ENCODE results near the gene AXL. TPM values are rescaled to one million over a fixed set of nuclear protein-coding genes. Genes with fewer than 3 reads are reported as not detected.

Gene AXL
- total RNA-seq, 1 donor from 2014 or later: 0.18 TPM

DNA sequence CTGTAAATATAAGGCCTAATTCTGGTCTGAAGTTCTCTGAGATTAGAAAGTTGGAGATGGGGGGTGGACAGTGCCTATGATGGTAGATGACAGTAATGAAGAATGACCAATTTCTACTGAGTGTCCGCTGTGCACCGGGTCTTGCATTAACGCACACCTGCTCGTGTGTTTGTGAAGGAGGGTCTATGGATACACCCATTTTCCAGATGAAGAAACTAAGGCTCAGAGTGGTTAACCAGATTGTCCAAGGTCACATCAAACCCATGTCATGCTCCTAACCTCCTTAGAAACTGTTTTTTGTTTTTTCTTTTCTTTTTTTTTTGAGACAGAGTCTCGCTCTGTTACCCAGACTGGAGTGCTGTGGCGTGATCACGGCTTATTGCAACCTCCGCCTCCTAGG, 13.7 kb downstream of the AXL start:
- no peaks in the 10 kb centered on the region for H3K36me3 Mint-ChIP-seq (ENCODE audit: low read depth)
- intact Hi-C loops (cut with micrococcal nuclease): no loop called here
- no peaks in the 10 kb centered on the region for H3K9me3 Mint-ChIP-seq
- no peaks in the 10 kb centered on the region for H3K27me3 Mint-ChIP-seq (ENCODE audit: insufficient read depth)
- H3K4me1 Mint-ChIP-seq (ENCODE audit: low read depth): no peaks in the 10 kb centered on the region
- no peak overlapping the region for H3K27ac Mint-ChIP-seq
- no peak overlapping the region for H3K4me3 Mint-ChIP-seq
- no peak for DNase-seq (ENCODE audit: low spot score)

DNA sequence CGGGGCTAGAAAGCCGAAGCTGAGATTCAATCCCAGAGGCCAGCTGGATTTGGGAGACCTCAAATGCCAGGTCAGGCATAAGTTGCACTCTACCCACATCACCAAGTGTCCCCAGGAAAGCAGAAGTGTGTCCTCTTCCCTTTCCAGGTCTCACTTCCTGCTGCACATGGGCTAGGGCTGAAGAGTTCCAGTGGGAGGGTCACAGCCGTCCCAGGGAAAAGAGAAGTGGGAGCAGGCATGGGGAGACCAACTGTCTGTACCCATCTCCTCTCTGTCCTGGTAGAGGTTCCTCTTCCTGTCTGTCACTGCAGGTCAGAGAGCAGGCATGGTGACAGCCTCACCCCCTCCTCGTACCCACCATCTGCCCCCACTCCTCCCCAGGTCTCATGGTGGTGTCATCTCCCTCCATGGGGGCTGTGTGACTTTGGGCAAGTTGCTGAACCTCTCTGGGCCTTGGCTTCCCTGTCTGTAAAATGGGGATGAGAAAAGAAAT, 14.8 kb downstream of the AXL start:
- Mint-ChIP-seq H3K27ac (no peak overlapping the region), H3K36me3 (ENCODE audit: low read depth) (no peaks in the 10 kb centered on the region), H3K4me3 (no peak overlapping the region), H3K9me3 (no peaks in the 10 kb centered on the region), H3K4me1 (ENCODE audit: low read depth) (no peaks in the 10 kb centered on the region), H3K27me3 (ENCODE audit: insufficient read depth) (no peaks in the 10 kb centered on the region)
- intact Hi-C loops (cut with micrococcal nuclease): no loop called here
- no peak for DNase-seq (ENCODE audit: low spot score)

DNA sequence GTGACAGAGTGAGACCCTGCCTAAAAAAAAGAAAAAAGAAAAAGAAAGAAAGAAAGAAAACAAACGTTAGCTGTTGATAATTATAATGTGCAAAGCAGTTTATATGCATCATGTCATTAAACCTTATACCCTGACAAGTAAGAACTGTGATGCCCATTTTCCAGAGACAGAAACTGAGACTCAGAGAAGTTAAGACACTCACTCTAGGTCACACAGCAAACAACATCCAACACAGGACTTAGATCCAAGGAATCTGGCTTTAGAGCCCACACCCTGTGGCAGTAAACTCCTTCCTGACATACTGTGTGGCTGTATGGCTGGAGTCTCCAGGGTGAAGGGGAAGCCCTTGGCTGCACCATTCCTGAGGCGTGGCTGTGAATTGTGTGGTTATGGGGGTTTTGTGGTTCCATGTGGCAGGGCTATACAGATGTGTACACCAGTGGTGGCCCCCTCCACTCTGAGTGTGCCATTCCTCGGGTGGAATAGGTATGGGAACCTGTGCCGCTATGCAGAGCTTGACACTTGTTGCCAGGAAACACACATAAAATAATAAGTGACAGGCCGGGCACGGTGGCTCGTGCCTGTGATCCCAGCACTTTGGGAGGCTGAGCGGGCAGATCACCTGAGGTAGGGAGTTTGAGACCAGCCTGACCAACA, 15.6 kb downstream of the AXL start:
- intact Hi-C loops (cut with micrococcal nuclease): no loop called here
- H3K4me3 Mint-ChIP-seq: no peak overlapping the region
- H3K27me3 Mint-ChIP-seq (ENCODE audit: insufficient read depth): no peaks in the 10 kb centered on the region
- H3K36me3 Mint-ChIP-seq (ENCODE audit: low read depth): no peaks in the 10 kb centered on the region
- H3K4me1 Mint-ChIP-seq (ENCODE audit: low read depth): no peaks in the 10 kb centered on the region
- no peak for DNase-seq (ENCODE audit: low spot score)
- no peak overlapping the region for H3K27ac Mint-ChIP-seq
- H3K9me3 Mint-ChIP-seq: no peaks in the 10 kb centered on the region

DNA sequence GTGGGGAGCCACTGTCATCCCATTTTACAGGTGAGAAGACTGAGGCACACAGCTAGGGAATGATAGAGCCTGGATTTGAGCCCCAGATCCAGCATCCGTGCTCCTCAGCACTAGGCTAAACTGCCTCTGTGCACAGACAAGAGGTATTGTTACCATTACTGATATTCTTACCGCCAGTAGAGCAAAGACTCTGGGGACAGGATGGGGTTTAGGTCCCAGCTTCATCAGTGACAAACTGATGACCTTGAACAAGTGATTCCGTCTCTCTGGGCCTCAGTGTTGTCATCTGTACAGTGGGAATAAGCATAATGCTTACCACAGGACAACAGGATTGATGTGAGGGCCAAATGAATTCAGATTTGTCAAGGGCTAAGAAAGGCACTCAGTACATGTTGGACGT, 16.5 kb downstream of the AXL start:
- no peaks in the 10 kb centered on the region for H3K9me3 Mint-ChIP-seq
- no peaks in the 10 kb centered on the region for H3K36me3 Mint-ChIP-seq (ENCODE audit: low read depth)
- DNase-seq (ENCODE audit: low spot score): no peak
- intact Hi-C loops (cut with micrococcal nuclease): no loop called here
- H3K27me3 Mint-ChIP-seq (ENCODE audit: insufficient read depth): no peaks in the 10 kb centered on the region
- no peak overlapping the region for H3K4me3 Mint-ChIP-seq
- H3K27ac Mint-ChIP-seq: no peak overlapping the region
- no peaks in the 10 kb centered on the region for H3K4me1 Mint-ChIP-seq (ENCODE audit: low read depth)

DNA sequence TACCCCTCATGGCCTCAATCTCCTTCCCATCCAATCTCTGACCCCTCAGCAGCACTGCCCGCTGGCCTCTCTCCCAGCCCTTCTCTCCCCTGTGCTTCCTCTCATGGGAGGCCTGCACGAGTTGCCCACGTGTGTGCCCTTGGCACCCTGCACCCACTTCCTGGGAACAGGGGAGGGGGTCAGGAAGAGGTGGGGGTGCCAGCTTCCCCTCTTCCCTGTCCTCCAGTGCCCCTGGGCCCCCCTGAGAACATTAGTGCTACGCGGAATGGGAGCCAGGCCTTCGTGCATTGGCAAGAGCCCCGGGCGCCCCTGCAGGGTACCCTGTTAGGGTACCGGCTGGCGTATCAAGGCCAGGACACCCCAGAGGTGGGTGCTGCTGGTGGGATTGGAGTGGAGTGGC, 19.2 kb downstream of the AXL start:
- Mint-ChIP-seq H3K4me1 (ENCODE audit: low read depth) (no peaks in the 10 kb centered on the region), H3K27ac (no peak overlapping the region), H3K27me3 (ENCODE audit: insufficient read depth) (no peaks in the 10 kb centered on the region), H3K4me3 (no peak overlapping the region), H3K9me3 (no peaks in the 10 kb centered on the region), H3K36me3 (ENCODE audit: low read depth) (no peaks in the 10 kb centered on the region)
- no peak for DNase-seq (ENCODE audit: low spot score)
- intact Hi-C loops (cut with micrococcal nuclease): no loop called here

DNA sequence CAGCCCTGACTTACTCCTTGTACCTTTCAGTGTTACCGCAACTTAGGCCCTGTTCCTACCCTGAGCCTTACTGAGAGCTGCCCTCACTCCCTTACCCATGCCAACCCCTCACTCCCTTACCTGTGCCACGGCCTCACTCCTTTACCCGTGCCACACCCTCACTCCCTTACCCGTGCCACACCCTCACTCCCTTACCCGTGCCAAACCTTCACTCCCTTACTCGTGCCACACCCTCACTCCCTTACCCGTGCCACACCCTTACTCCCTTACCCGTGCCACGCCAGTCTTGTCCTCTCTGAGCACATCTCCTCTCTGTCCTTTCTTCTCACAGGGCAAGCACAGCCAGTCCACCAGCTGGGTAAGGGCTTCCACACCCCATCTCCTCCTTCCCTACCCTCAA, 20.3 kb downstream of the AXL start:
- no peaks in the 10 kb centered on the region for H3K27me3 Mint-ChIP-seq (ENCODE audit: insufficient read depth)
- intact Hi-C loops (cut with micrococcal nuclease): no loop called here
- no peak overlapping the region for H3K27ac Mint-ChIP-seq
- no peaks in the 10 kb centered on the region for H3K4me1 Mint-ChIP-seq (ENCODE audit: low read depth)
- no peak for DNase-seq (ENCODE audit: low spot score)
- no peaks in the 10 kb centered on the region for H3K9me3 Mint-ChIP-seq
- H3K4me3 Mint-ChIP-seq: no peak overlapping the region
- H3K36me3 Mint-ChIP-seq (ENCODE audit: low read depth): no peaks in the 10 kb centered on the region

DNA sequence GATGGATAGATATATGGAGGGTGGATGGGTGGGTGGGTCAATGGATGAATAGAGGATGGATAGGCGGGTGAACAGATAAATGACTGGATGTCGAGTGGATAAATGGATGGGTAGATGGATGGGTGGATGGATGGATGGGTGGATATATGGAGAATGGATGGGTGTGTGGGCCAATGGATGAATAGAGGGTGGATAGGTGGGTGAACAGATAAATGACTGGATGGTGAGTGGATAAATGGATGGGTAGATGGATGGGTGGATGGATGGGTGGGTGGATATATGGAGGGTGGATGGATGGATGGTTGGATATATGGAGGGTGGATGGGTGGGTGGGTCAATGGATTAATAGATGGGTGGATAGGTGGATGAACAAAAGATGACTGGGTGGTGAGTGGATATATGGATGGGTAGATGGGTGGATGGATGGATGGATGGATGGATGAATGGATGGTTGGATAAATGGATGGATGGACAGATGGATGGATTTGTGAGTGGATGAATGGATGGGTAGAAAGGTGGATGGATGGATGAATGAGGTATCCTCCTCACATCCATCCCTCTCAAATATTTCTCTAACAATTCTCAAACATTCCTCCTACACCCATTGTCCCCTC, 21.0 kb downstream of the AXL start:
- Mint-ChIP-seq H3K9me3 (no peaks in the 10 kb centered on the region), H3K27me3 (ENCODE audit: insufficient read depth) (no peaks in the 10 kb centered on the region), H3K27ac (no peak overlapping the region), H3K4me1 (ENCODE audit: low read depth) (no peaks in the 10 kb centered on the region), H3K4me3 (no peak overlapping the region), H3K36me3 (ENCODE audit: low read depth) (no peaks in the 10 kb centered on the region)
- intact Hi-C loops (cut with micrococcal nuclease): no loop called here
- DNase-seq (ENCODE audit: low spot score): no peak

DNA sequence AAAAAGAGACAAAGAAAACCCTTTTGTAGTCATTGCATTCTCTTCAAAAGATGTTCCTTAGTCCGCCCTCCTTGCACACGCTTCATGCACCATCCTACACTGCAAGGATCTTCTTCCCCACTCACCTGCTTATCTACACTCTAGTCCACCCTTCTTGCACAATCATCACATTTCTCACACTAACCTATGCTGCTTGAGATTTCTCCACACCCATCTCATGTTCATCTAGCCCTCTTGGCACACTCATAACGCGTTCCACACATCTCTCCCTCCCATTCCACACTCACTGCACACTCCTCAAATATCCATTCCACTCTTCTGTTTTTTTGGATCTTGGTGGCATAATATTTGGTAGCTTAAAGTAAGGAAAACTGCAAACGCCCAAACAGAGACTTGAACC, 22.8 kb downstream of the AXL start:
- Mint-ChIP-seq H3K36me3 (ENCODE audit: low read depth) (no peaks in the 10 kb centered on the region), H3K4me1 (ENCODE audit: low read depth) (no peaks in the 10 kb centered on the region), H3K4me3 (no peak overlapping the region), H3K9me3 (no peaks in the 10 kb centered on the region), H3K27me3 (ENCODE audit: insufficient read depth) (no peaks in the 10 kb centered on the region), H3K27ac (no peak overlapping the region)
- intact Hi-C loops (cut with micrococcal nuclease): no loop called here
- no peak for DNase-seq (ENCODE audit: low spot score)

DNA sequence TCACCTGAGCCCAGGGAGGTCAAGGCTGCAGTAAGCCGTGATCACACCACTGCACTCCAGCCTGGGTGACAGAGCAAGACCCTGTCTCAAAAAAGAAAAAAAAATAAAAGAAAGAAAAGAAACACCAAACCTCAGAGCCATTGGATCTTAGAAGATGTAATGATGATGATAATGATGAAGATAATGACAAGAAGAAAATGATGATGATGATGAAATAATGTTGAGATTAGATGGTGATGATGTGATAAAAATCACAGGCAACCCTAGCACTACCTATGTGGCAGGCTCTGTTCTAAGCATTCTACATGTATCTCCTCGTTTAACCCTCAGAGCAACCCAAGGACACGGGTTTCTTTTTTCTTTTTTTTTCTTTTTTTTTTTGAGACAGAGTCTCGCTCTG, 25.1 kb downstream of the AXL start:
- DNase-seq (ENCODE audit: low spot score): no peak
- intact Hi-C loops (cut with micrococcal nuclease): no loop called here
- Mint-ChIP-seq H3K4me3 (no peak overlapping the region), H3K36me3 (ENCODE audit: low read depth) (no peaks in the 10 kb centered on the region), H3K27me3 (ENCODE audit: insufficient read depth) (no peaks in the 10 kb centered on the region), H3K9me3 (no peaks in the 10 kb centered on the region), H3K4me1 (ENCODE audit: low read depth) (no peaks in the 10 kb centered on the region), H3K27ac (no peak overlapping the region)

DNA sequence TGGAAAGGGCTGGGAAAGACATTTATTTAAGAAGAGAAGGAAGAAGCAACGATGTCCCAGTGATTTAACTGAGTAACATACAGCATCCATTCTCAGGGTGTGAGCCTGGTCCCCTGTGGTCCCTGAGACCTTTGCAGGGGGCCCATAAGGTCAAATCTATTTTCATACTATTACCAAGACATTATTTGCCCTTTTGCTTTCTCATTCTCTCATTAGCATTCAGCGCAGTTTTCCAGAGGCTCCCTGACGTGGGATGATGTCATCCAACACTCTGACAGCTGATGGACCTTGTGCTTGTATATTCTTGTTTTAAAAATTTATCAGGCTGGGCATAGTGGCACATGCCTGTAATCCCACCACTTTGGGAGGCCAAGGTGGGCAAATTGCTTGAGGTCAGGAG, 26.8 kb downstream of the AXL start:
- H3K4me3 Mint-ChIP-seq: no peak overlapping the region

DNA sequence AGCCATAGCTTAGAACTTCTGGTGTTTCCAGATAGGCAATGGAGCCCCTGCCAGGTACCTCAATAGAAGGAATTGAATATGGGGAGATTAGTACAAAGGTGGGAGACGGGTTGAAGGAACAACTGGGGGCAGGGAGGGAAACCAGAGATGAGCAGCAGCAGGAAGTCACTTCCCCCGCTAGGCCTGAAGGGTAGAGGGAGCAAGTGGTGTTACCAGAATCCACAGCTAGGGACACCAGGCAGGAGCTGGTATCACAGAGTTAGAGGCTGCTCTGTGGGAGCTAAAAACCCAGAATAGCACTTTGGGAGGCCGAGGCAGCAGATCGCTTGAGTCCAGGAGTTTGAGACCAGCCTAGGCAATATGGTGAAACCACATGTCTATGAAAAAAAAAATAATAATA, 29.9 kb downstream of the AXL start:
- Mint-ChIP-seq H3K27ac (no peak overlapping the region), H3K9me3 (no peaks in the 10 kb centered on the region), H3K36me3 (ENCODE audit: low read depth) (no peaks in the 10 kb centered on the region), H3K27me3 (ENCODE audit: insufficient read depth) (peaks cover 3% of the 10 kb centered on the region), H3K4me3 (no peak overlapping the region), H3K4me1 (ENCODE audit: low read depth) (no peaks in the 10 kb centered on the region)
- DNase-seq (ENCODE audit: low spot score): no peak
- intact Hi-C loops (cut with micrococcal nuclease): no loop called here

More for the DNA sequence above, 26.8 kb downstream of the AXL start:
- no peak for DNase-seq (ENCODE audit: low spot score)
- intact Hi-C loops (cut with micrococcal nuclease): no loop called here
- Mint-ChIP-seq H3K27ac (no peak overlapping the region), H3K4me1 (ENCODE audit: low read depth) (no peaks in the 10 kb centered on the region), H3K36me3 (ENCODE audit: low read depth) (no peaks in the 10 kb centered on the region), H3K27me3 (ENCODE audit: insufficient read depth) (no peaks in the 10 kb centered on the region), H3K9me3 (no peaks in the 10 kb centered on the region)

DNA sequence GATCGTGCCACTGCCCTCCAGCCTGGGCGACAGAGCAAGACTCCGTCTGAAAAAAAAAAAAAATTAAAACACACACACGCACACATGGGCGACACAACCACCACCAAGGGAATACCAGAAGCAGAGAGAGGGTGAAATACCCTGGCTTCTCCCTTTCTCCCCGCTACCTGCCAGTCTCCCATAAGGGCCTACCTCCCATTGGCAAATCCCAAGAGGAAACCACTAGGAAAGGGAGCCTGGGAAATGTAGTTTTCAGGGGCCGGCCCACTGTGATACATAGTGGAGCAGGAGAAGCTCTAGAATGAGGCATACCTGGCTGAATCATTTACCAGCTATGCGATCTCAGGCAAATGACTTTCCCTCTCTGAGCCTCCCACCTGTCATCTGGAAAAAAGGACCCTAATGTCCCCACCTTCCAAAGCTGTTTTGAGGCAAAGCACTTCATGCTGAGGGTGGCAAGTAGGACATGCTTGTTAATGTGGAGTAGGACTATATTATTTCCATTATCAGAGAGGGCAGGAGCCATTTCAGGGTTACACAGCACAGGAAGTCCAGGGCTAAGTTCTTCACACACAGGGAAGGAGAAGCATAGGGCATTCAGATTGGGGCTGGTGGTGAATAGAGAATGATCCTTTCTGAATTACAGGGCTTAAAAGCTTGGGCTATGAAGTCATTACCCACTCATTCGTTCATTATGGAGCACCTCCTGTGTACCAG, 30.8 kb downstream of the AXL start:
- no peaks in the 10 kb centered on the region for H3K9me3 Mint-ChIP-seq
- no peaks in the 10 kb centered on the region for H3K4me1 Mint-ChIP-seq (ENCODE audit: low read depth)
- H3K27me3 Mint-ChIP-seq (ENCODE audit: insufficient read depth): peaks cover 8% of the 10 kb centered on the region
- no peak for DNase-seq (ENCODE audit: low spot score)
- intact Hi-C loops (cut with micrococcal nuclease): no loop called here
- H3K4me3 Mint-ChIP-seq: no peak overlapping the region
- no peaks in the 10 kb centered on the region for H3K36me3 Mint-ChIP-seq (ENCODE audit: low read depth)
- H3K27ac Mint-ChIP-seq: no peak overlapping the region

DNA sequence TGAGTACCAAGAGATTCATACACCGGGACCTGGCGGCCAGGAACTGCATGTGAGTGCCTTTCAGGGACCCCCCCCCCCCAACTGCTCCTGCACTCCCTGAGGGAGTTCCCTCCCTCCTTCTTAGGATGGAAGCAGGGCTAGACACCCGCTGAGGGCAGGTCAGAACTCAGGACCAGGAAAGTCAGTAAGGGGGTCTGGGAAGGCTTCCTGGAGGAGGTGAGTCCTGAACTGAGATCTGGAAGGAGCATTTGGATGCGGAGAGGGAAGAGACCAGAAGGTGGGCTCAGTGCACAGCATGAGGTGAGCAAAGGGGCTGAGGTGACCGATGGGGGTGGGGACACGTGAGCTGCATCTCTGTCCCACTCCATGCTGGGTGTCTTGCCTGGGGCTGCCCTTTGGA, 34.6 kb downstream of the AXL start:
- no peak for DNase-seq (ENCODE audit: low spot score)
- no peak overlapping the region for H3K4me3 Mint-ChIP-seq
- peaks cover 10% of the 10 kb centered on the region for H3K27me3 Mint-ChIP-seq (ENCODE audit: insufficient read depth)
- intact Hi-C loops (cut with micrococcal nuclease): no loop called here
- H3K9me3 Mint-ChIP-seq: no peaks in the 10 kb centered on the region
- no peaks in the 10 kb centered on the region for H3K4me1 Mint-ChIP-seq (ENCODE audit: low read depth)
- no peak overlapping the region for H3K27ac Mint-ChIP-seq
- H3K36me3 Mint-ChIP-seq (ENCODE audit: low read depth): no peaks in the 10 kb centered on the region
